Vagina (tissue), 2 donors: ENCODE measurements around the gene HAUS7. TPM values are rescaled to one million over a fixed set of nuclear protein-coding genes. Genes with fewer than 3 reads are reported as not detected.

ENCODE experiments used
- DNase-seq, 2 donors: peaks; one replicate each; pipeline ENCODE4 v3.0.0-alpha.2; 2017; ENCODE audit errors: extremely low spot score in 2 of 2
- H3K27ac ChIP-seq: fragments of 200-600 bp; sonication (generic); one replicate; pipeline ENCODE4 v1.5.1; 2019
- H3K27me3 ChIP-seq: fragments of 200-600 bp; sonication (generic); one replicate; pipeline ENCODE4 v1.5.1; 2019
- H3K36me3 ChIP-seq, 2 donors: fragments of 200-600 bp; sonication (generic); one replicate each; pipeline ENCODE4 v1.5.1; 2017 to 2019
- H3K4me1 ChIP-seq: fragments of 200-600 bp; sonication (generic); one replicate; pipeline ENCODE4 v1.5.1; 2019
- H3K4me3 ChIP-seq, 2 donors: fragments of 200-600 bp; sonication (generic); 1 replicate in 1 of 2; 2 replicates in 1 of 2; pipeline ENCODE4 v1.5.1; 2016 to 2019
- H3K9me3 ChIP-seq: fragments of 200-600 bp; sonication (generic); one replicate; pipeline ENCODE4 v1.5.1; 2019
- CTCF ChIP-seq, 3 experiments: fragments of 450-650 bp in 2 of 3; fragments of 200-600 bp in 1 of 3; sonication (generic) in 1 of 3; IDR thresholded peaks; one replicate each; pipeline ENCODE4 v1.5.1; 2017 to 2019; ENCODE audit warnings: antibody characterized with exemption in 3 of 3, mild to moderate bottlenecking in 2 of 3, moderate library complexity in 2 of 3
- POLR2A ChIP-seq, 2 donors: fragments of 450-650 bp; IDR thresholded peaks; one replicate each; pipeline ENCODE4 v1.6.1; 2017; ENCODE audit warnings: antibody characterized with exemption in 2 of 2, mild to moderate bottlenecking in 2 of 2, moderate library complexity in 2 of 2
- POLR2AphosphoS5 ChIP-seq, 2 donors: sonication (generic); formaldehyde crosslinking; IDR thresholded peaks; one replicate each; pipeline ENCODE4 v1.9.0; 2017; ENCODE audit warnings: antibody characterized with exemption in 2 of 2, mild to moderate bottlenecking in 2 of 2, low read depth in 1 of 2; ENCODE audit not compliant: insufficient read depth in 1 of 2
- intact Hi-C: fragments of 100-400 bp; cut with DNase I; formaldehyde crosslinking; loops from one replicate; pipeline ENCODE4 v1.15.1; 2023
- small RNA-seq: library from RNA; depleted of rRNA; stranded (forward); fragments of <200 nt; gene quantifications from one replicate; pipeline ENCODE3, GENCODE V24; 2016
- total RNA-seq: library from RNA; depleted of rRNA; stranded (reverse); fragments of >200 nt; gene quantifications from one replicate; pipeline ENCODE4 v1.2.3, GENCODE V29; 2016

Gene HAUS7
- total RNA-seq, 1 donor from 2014 or later: 17.7 TPM

- DNase-seq: no peak
- no peaks in the 10 kb centered on the region for H3K4me1 ChIP-seq
- no peaks in the 10 kb centered on the region for H3K27me3 ChIP-seq
- no peaks in the 10 kb centered on the region for H3K9me3 ChIP-seq
- H3K36me3 ChIP-seq: no peaks in the 10 kb centered on the region
- intact Hi-C loops: no loop called here
- TF ChIP-seq POLR2A (IDR thresholded peaks at IDR 0.05) (no peak), CTCF (IDR thresholded peaks at IDR 0.05) (no peak), POLR2AphosphoS5 (IDR thresholded peaks at IDR 0.05; ENCODE audit: insufficient read depth in 1 of 2, low read depth in 1 of 2) (no peak)
- no peak overlapping the region for H3K27ac ChIP-seq
- H3K4me3 ChIP-seq: no peak overlapping the region
Observed at GRCh38 chrX:153398275-153398960, 72.0 kb downstream of the HAUS7 start.

Small RNA genes within 50 kb of the gene (small RNA-seq; reads per million reads assigned to genes)
- not detected for gene RN7SL667P

Other genes starting within 250 kb of the HAUS7 start
- not detected for gene PNMA6F, start 148.8 kb downstream of the HAUS7 start, total RNA-seq
- gene ZNF275, start 136.4 kb downstream of the HAUS7 start, total RNA-seq: 7.6 TPM
- not detected for gene PNMA6E, start 69.2 kb downstream of the HAUS7 start, total RNA-seq
- 0.25 TPM for gene ZFP92, start 59.1 kb downstream of the HAUS7 start, total RNA-seq
- 9.6 TPM for gene TREX2, start 24.5 kb downstream of the HAUS7 start, total RNA-seq
- gene BGN, start 24.4 kb upstream of the HAUS7 start, total RNA-seq: 106 TPM
- gene ATP2B3, start 47.1 kb upstream of the HAUS7 start, total RNA-seq: 0.25 TPM
- gene CCNQ, start 128.6 kb upstream of the HAUS7 start, total RNA-seq: 31.2 TPM
- 0.74 TPM for gene DUSP9, start 176.6 kb upstream of the HAUS7 start, total RNA-seq
- gene PNCK, start 203.2 kb upstream of the HAUS7 start, total RNA-seq: 9.3 TPM
- 29.2 TPM for gene SLC6A8, start 217.3 kb upstream of the HAUS7 start, total RNA-seq